Esophagus muscularis mucosa (tissue), 4 donors: ENCODE measurements around the gene MAST4. TPM values are rescaled to one million over a fixed set of nuclear protein-coding genes. Genes with fewer than 3 reads are reported as not detected.

ENCODE experiments used
- DNase-seq: peaks from one replicate; pipeline ENCODE4 v3.0.0-alpha.2; 2017; ENCODE audit errors: extremely low spot score
- H3K27ac ChIP-seq, 4 donors: fragments of 200-600 bp; sonication (generic); replicated peaks in 1 of 4; 1 replicate in 3 of 4; 2 replicates in 1 of 4; pipeline ENCODE4 v1.5.1; 2016 to 2019; ENCODE audit warnings: mild to moderate bottlenecking in 1 of 4
- H3K27me3 ChIP-seq, 4 donors: fragments of 200-600 bp; sonication (generic); one replicate each; pipeline versions ENCODE4 v1.5.1 to v1.6.0; 2016 to 2019
- H3K36me3 ChIP-seq, 4 donors: fragments of 200-600 bp; sonication (generic); one replicate each; pipeline ENCODE4 v1.5.1; 2016 to 2019
- H3K4me1 ChIP-seq, 4 donors: fragments of 200-600 bp; sonication (generic); one replicate each; pipeline ENCODE4 v1.5.1; 2016 to 2019
- H3K4me3 ChIP-seq, 4 donors: fragments of 200-600 bp; sonication (generic); 1 replicate in 2 of 4; 2 replicates in 2 of 4; pipeline ENCODE4 v1.5.1; 2016 to 2019; ENCODE audit warnings: mild to moderate bottlenecking in 4 of 4, moderate library complexity in 1 of 4
- H3K9me3 ChIP-seq, 4 donors: fragments of 200-600 bp; sonication (generic); 1 replicate in 3 of 4; 2 replicates in 1 of 4; pipeline ENCODE4 v1.5.1; 2016 to 2019
- EP300 ChIP-seq: sonication (generic); formaldehyde crosslinking; IDR thresholded peaks from one replicate; pipeline ENCODE4 v1.6.1; 2017; ENCODE audit warnings: antibody characterized with exemption
- POLR2A ChIP-seq: fragments of 450-650 bp; IDR thresholded peaks from one replicate; pipeline ENCODE4 v1.6.1; 2017; ENCODE audit warnings: antibody characterized with exemption, moderate library complexity, mild to moderate bottlenecking, low read depth
- POLR2AphosphoS5 ChIP-seq, 2 donors: sonication (generic); formaldehyde crosslinking; IDR thresholded peaks; one replicate each; pipeline ENCODE4 v1.6.1; 2017; ENCODE audit warnings: antibody characterized with exemption in 2 of 2
- WGBS: methylation state at CpG from one replicate; pipeline ENCODE4 v1.1.5; 2018; 5-methylcytosine and 5-hydroxymethylcytosine counted together
- intact Hi-C: fragments of 100-400 bp; cut with DNase I; formaldehyde crosslinking; loops from one replicate; pipeline ENCODE4 v1.15.1; 2023
- total RNA-seq, 4 donors: library from RNA; depleted of rRNA; stranded (reverse); fragments of >200 nt; gene quantifications; one replicate each; pipeline versions ENCODE4 v1.1.0 to v1.2.1, GENCODE V29; 2016
- TF ChIP-seq, protein P1 (sequence below), 3 experiments: fragments of 200-600 bp in 2 of 3; fragments of 450-650 bp in 1 of 3; sonication (generic) in 2 of 3; IDR thresholded peaks; one replicate each; pipeline ENCODE4 v1.5.1; 2017 to 2019; ENCODE audit warnings: antibody characterized with exemption in 3 of 3, mild to moderate bottlenecking in 2 of 3, moderate library complexity in 1 of 3

MAST4 gene
- total RNA-seq, 4 donors from 2014 or later = 26.2 to 39.7 (median 35.8) TPM

DNA sequence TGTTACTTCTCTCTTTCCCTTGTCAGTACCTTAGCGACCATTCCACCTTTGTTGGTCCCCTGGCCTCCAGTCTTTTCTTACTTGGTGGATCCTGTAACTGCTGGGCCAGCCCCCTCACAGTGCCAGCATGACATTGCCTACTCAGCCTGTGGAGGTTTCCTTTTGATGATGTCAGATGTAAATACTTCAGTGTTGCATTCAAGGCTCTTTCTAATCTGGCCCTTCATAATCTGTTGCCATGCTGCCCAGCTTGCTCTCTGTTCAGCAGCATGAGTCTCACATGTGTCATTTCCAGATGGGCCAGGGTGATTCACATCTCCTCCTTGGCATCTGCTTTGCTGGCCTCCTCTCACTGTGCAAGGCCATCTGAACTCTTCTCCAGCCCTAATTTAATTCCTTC lies 57.1 kb downstream of the MAST4 start:
- 96% methylated on average over 1 of the region's 1 CpG for WGBS
- intact Hi-C loops = no loop called here
- H3K27ac ChIP-seq = no peak overlapping the region
- H3K4me3 ChIP-seq = no peak overlapping the region
- no peaks in the 10 kb centered on the region for H3K36me3 ChIP-seq
- TF ChIP-seq, protein P1, sequence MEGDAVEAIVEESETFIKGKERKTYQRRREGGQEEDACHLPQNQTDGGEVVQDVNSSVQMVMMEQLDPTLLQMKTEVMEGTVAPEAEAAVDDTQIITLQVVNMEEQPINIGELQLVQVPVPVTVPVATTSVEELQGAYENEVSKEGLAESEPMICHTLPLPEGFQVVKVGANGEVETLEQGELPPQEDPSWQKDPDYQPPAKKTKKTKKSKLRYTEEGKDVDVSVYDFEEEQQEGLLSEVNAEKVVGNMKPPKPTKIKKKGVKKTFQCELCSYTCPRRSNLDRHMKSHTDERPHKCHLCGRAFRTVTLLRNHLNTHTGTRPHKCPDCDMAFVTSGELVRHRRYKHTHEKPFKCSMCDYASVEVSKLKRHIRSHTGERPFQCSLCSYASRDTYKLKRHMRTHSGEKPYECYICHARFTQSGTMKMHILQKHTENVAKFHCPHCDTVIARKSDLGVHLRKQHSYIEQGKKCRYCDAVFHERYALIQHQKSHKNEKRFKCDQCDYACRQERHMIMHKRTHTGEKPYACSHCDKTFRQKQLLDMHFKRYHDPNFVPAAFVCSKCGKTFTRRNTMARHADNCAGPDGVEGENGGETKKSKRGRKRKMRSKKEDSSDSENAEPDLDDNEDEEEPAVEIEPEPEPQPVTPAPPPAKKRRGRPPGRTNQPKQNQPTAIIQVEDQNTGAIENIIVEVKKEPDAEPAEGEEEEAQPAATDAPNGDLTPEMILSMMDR (IDR thresholded peaks at IDR 0.05) = no peak
- no peak for TF ChIP-seq POLR2AphosphoS5 (IDR thresholded peaks at IDR 0.05)
- no peak for TF ChIP-seq EP300
- TF ChIP-seq POLR2A = no peak
- H3K4me1 ChIP-seq = peaks cover 0 to 11% (median 0%) of the 10 kb centered on the region in 4 donors
- H3K27me3 ChIP-seq = no peaks in the 10 kb centered on the region
- no peaks in the 10 kb centered on the region for H3K9me3 ChIP-seq
- no peak for DNase-seq

DNA sequence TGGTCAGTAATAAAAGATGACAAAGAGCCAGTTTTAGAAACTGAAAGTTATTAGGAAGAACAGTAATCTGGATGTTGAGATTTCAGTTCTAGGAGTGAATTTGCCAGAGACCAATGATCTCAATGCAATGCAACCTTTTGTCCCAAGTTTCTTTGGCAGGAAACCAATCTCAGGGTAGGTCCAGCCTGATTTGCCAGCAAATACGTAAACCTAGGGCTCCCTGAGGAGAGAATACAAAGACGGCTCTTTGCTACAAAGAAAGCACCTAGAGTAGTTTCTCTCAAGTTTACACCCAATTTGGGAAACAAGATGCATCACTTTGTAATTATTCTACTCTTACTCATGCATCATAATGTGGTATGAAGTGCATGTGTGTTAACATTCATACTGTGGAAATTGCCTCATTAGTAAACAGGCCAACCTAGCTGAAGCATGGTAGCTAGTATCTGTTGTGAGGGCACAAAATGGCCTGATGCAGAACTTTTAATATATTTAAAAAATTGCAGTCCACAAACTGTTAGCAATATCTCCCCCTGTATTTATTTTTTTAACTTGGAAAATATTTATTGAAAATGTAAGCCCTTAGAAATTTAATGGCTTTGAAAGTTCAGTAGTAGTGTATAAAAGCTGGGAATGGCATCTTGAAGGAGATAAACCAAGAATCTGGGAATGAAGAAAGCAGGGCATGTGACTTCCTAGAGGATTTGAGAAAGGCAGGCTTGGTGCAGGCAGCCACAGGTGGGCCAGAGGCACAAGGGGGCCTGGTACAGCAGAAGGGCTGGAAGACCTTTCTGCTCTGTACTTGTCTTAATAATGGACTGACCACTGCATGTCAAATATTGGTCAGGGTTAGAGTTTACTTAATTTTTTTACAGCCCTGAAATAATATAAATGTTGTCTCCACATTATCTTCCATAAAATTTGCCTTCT lies 59.5 kb downstream of the MAST4 start:
- Histone ChIP-seq H3K36me3 (no peaks in the 10 kb centered on the region), H3K9me3 (no peaks in the 10 kb centered on the region), H3K4me3 (no peak overlapping the region), H3K27ac (peak overlapping the region in 1 of 4 donors; percentile 14), H3K27me3 (no peaks in the 10 kb centered on the region), H3K4me1 (peaks cover 0 to 11% (median 0%) of the 10 kb centered on the region in 4 donors)
- TF ChIP-seq POLR2AphosphoS5 (IDR thresholded peaks at IDR 0.05) = no peak
- TF ChIP-seq EP300 = no peak
- TF ChIP-seq POLR2A = no peak
- TF ChIP-seq, protein P1 (IDR thresholded peaks at IDR 0.05) = no peak
- intact Hi-C loops = no loop called here
- DNase-seq = no peak
- WGBS = 46% methylated on average over 2 of the region's 2 CpGs

DNA sequence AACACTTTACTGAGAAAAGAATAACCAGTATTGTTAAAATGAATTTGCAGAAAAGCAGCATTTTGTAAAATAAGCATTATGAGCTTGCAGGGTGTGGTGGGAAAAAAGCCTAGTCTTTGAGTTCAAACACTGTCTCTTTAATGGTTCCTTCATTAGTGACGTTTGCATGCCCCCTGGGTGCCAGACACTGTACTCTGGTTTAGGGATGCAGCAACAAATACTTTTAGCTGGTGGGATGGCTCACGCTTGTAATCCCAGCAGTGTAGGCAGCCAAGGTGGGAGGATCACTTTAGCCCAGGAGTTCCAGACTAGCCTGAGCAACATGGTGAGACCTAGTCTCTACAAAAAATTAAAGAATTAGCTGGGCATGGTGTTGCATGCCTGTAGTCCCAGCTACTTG lies 62.3 kb downstream of the MAST4 start:
- TF ChIP-seq POLR2AphosphoS5 (IDR thresholded peaks at IDR 0.05) (no peak), EP300 (no peak), POLR2A (no peak)
- TF ChIP-seq, protein P1 (IDR thresholded peaks at IDR 0.05) = no peak
- H3K27me3 ChIP-seq = no peaks in the 10 kb centered on the region
- no peak overlapping the region for H3K4me3 ChIP-seq
- no peaks in the 10 kb centered on the region for H3K36me3 ChIP-seq
- DNase-seq = no peak
- H3K27ac ChIP-seq = no peak overlapping the region
- 56% methylated on average over 2 of the region's 2 CpGs for WGBS
- intact Hi-C loops = no loop called here
- H3K9me3 ChIP-seq = no peaks in the 10 kb centered on the region
- peaks cover 3 to 14% (median 6%) of the 10 kb centered on the region in 4 donors for H3K4me1 ChIP-seq

DNA sequence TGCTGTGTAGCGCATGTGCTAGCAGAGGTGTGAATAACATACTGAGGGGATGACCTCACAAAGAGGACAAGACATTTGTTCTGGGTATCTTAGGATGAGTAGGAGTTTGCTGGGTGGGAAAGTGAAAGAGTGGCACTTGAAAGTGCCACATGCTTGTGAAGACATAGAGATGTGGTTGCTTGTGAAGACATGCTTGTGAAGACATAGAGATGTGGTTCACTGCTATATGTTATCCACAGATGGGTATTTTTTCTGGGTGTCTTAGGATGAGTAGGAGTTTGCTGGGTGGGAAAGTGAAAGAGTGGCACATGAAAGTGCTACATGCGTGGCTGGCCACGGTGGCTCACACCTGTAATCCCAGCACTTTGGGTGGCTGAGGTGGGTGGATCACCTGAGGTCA lies 63.6 kb downstream of the MAST4 start:
- peaks cover 3 to 14% (median 6%) of the 10 kb centered on the region in 4 donors for H3K4me1 ChIP-seq
- DNase-seq = no peak
- H3K36me3 ChIP-seq = no peaks in the 10 kb centered on the region
- no peaks in the 10 kb centered on the region for H3K9me3 ChIP-seq
- no peak for TF ChIP-seq POLR2AphosphoS5 (IDR thresholded peaks at IDR 0.05)
- intact Hi-C loops = no loop called here
- no peak overlapping the region for H3K27ac ChIP-seq
- 94% methylated on average over 3 of the region's 3 CpGs for WGBS
- no peak overlapping the region for H3K4me3 ChIP-seq
- H3K27me3 ChIP-seq = no peaks in the 10 kb centered on the region

DNA sequence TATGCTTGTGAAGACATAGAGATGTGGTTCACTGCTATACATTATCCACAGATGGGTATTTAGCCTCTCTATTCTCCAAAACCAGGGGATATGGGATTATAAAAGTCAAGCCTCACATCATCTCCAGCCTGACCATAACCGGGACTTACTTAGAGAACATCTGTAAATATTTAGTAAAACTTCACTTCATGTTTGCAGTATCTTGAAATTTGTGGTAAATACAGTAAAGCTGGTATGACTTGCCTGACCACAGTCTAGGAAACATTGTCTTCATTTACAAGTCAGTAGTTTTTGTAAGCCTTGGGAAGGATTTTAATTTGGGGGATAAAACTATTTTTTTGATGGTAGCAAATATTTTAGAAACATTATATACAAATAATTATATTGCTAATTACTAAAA lies 64.2 kb downstream of the MAST4 start:
- DNase-seq = no peak
- TF ChIP-seq POLR2AphosphoS5 (IDR thresholded peaks at IDR 0.05) (no peak), EP300 (no peak), POLR2A (no peak)
- TF ChIP-seq, protein P1 (IDR thresholded peaks at IDR 0.05) = no peak
- Histone ChIP-seq H3K27me3 (no peaks in the 10 kb centered on the region), H3K4me3 (no peak overlapping the region), H3K9me3 (no peaks in the 10 kb centered on the region), H3K27ac (no peak overlapping the region), H3K36me3 (no peaks in the 10 kb centered on the region), H3K4me1 (peaks cover 3 to 10% (median 6%) of the 10 kb centered on the region in 4 donors)
- whole genome bisulfite sequencing = 53% methylated on average over 1 of the region's 1 CpG
- intact Hi-C loops = no loop called here
